HCT116 (cell line): Measurements from ENCODE around the gene SLC9A2. TPM values are rescaled to one million over a fixed set of nuclear protein-coding genes. Genes with fewer than 3 reads are reported as not detected.

ENCODE experiments used
- ATAC-seq: fragments of 200-7000 bp; cut with Tn5 transposase; 2 replicates; pipeline ENCODE4 v1.9.1; 2020; ENCODE audit warnings: mild to moderate bottlenecking, moderate library complexity
- BruUV-seq: library from RNA; stranded (reverse); fragments of 400-500 nt; replicated peaks from 2 replicates; lab custom pipeline; 2021; lab: Mats Ljungman, UMichigan
- CTCF ChIA-PET: fragments of 300-600 bp; sonication (Branson Sonifier 250); formaldehyde crosslinking; loops from one replicate; lab custom pipeline; 2021; ENCODE audit warnings: antibody characterized with exemption; lab: Charles Lee
- POLR2A ChIA-PET: fragments of 300-600, 350-600 bp; sonication (Branson Sonifier 250); formaldehyde crosslinking; loops from one replicate; lab custom pipeline; 2021; ENCODE audit warnings: antibody characterized with exemption; lab: Charles Lee
- RAD21 ChIA-PET, 2 experiments: fragments of 300-600 bp; sonication (Branson Sonifier 250); formaldehyde crosslinking; loops; one replicate each; lab custom pipeline; 2023; ENCODE audit warnings: low total read pairs in 2 of 2; ENCODE audit not compliant: uncharacterized antibody in 2 of 2, unreplicated experiment in 2 of 2, low non-redundant PET in 1 of 2; lab: Charles Lee
- DNase-seq: peaks from one replicate; pipeline ENCODE4 v3.0.0-alpha.2; 2010; ENCODE audit warnings: low read depth, low spot score
- H2AFZ ChIP-seq: fragments of 200-600 bp; shearing (Covaris generic), sonication (generic); 2 replicates; pipeline ENCODE4 v1.6.1; 2017; ENCODE audit warnings: low read depth, mixed run types, mixed read lengths, antibody characterized with exemption, low read length; ENCODE audit not compliant: poor library complexity, severe bottlenecking
- H3K27ac ChIP-seq: 2 replicates; pipeline ENCODE4 v1.5.1; 2012; ENCODE audit warnings: low read depth, low read length
- H3K27me3 ChIP-seq: fragments of 200-600 bp; sonication (generic); 2 replicates; pipeline ENCODE4 v1.6.1; 2016; ENCODE audit warnings: mixed run types, low read length, mixed read lengths; ENCODE audit not compliant: insufficient read depth
- H3K36me3 ChIP-seq, 2 experiments: fragments of 200-500 bp in 1 of 2; fragments of 200-600 bp in 1 of 2; sonication (Bioruptor generic) in 1 of 2; sonication (generic) in 1 of 2; 2 replicates each; pipeline versions ENCODE4 v1.5.1 to v1.6.1; 2014 to 2016; ENCODE audit warnings: low read length in 2 of 2, inconsistent platforms in 1 of 2, mixed read lengths in 1 of 2, mixed run types in 1 of 2; ENCODE audit not compliant: insufficient read depth in 2 of 2, control insufficient read depth in 1 of 2
- H3K4me1 ChIP-seq, 2 experiments: fragments of 200-600 bp in 1 of 2; sonication (generic) in 1 of 2; 2 replicates each; pipeline versions ENCODE4 v1.5.1 to v1.6.1; 2012 to 2017; ENCODE audit warnings: low read length in 2 of 2, inconsistent platforms in 1 of 2, mild to moderate bottlenecking in 1 of 2, mixed read lengths in 1 of 2, mixed run types in 1 of 2, moderate library complexity in 1 of 2; ENCODE audit not compliant: insufficient read depth in 2 of 2, control insufficient read depth in 1 of 2
- H3K4me2 ChIP-seq: fragments of 200-600 bp; sonication (generic); 2 replicates; pipeline ENCODE4 v1.6.1; 2017; ENCODE audit warnings: mixed run types, low read length, mixed read lengths
- H3K4me3 ChIP-seq, 2 experiments: fragments of 200-600 bp in 1 of 2; sonication (generic) in 1 of 2; replicated peaks in 1 of 2; 2 replicates each; pipeline ENCODE4 v1.5.1; 2011 to 2016; ENCODE audit warnings: low read length in 2 of 2, control low read depth in 1 of 2, low read depth in 1 of 2, mild to moderate bottlenecking in 1 of 2, mixed read lengths in 1 of 2, mixed run types in 1 of 2
- H3K79me2 ChIP-seq: fragments of 200-600 bp; sonication (generic); 2 replicates; pipeline ENCODE4 v1.6.1; 2017; ENCODE audit warnings: mild to moderate bottlenecking, mixed run types, low read length, moderate library complexity, mixed read lengths; ENCODE audit not compliant: insufficient read depth
- H3K9ac ChIP-seq: fragments of 200-600 bp; sonication (generic); 2 replicates; pipeline ENCODE4 v1.6.1; 2016; ENCODE audit warnings: low read length, mixed read lengths
- H3K9me2 ChIP-seq: fragments of 200-600 bp; sonication (generic), shearing (Covaris generic); 2 replicates; pipeline ENCODE4 v1.6.1; 2017; ENCODE audit warnings: mixed run types, mild to moderate bottlenecking, moderate library complexity; ENCODE audit not compliant: insufficient read depth
- H3K9me3 ChIP-seq, 2 experiments: fragments of 200-500 bp in 1 of 2; fragments of 200-600 bp in 1 of 2; sonication (Bioruptor generic) in 1 of 2; sonication (generic) in 1 of 2; 2 replicates each; pipeline ENCODE4 v1.6.1; 2014 to 2017; ENCODE audit warnings: low read length in 2 of 2, mixed read lengths in 2 of 2, inconsistent platforms in 1 of 2, low read depth in 1 of 2, mild to moderate bottlenecking in 1 of 2, mixed run types in 1 of 2, moderate library complexity in 1 of 2; ENCODE audit not compliant: control insufficient read depth in 1 of 2, insufficient read depth in 1 of 2
- H4K20me1 ChIP-seq: fragments of 200-600 bp; sonication (generic), shearing (Covaris generic); 2 replicates; pipeline ENCODE4 v1.6.1; 2017; ENCODE audit warnings: mixed run types, mild to moderate bottlenecking, moderate library complexity; ENCODE audit not compliant: insufficient read depth
- CBX3 ChIP-seq: IDR thresholded peaks from 2 replicates; pipeline ENCODE4 v1.6.1; 2012; ENCODE audit warnings: low read depth
- CEBPB ChIP-seq: IDR thresholded peaks from 2 replicates; pipeline ENCODE4 v1.6.1; 2012; ENCODE audit warnings: low read depth
- EGR1 ChIP-seq: IDR thresholded peaks from 2 replicates; pipeline ENCODE4 v1.6.1; 2012; ENCODE audit warnings: low read depth
- EZH2 ChIP-seq: fragments of 200-600 bp; sonication (generic); IDR thresholded peaks from 2 replicates; pipeline ENCODE4 v1.6.1; 2017; ENCODE audit warnings: antibody characterized with exemption, mixed run types
- POLR2AphosphoS5 ChIP-seq: IDR thresholded peaks from 2 replicates; pipeline ENCODE4 v1.6.1; 2011; ENCODE audit warnings: mild to moderate bottlenecking, low read depth, low read length, moderate library complexity
- RAD21 ChIP-seq: IDR thresholded peaks from 2 replicates; pipeline ENCODE4 v1.6.1; 2012; ENCODE audit warnings: low read depth, mild to moderate bottlenecking
- SIN3A ChIP-seq: IDR thresholded peaks from 2 replicates; pipeline ENCODE4 v1.6.1; 2012; ENCODE audit warnings: low read depth
- ZNF274 ChIP-seq: fragments of 200-500 bp; sonication (Bioruptor generic); IDR thresholded peaks from 2 replicates; pipeline ENCODE4 v1.6.1; 2014; ENCODE audit warnings: mild to moderate bottlenecking, low read depth, low read length, inconsistent platforms
- intact Hi-C: fragments of 100-400 bp; cut with micrococcal nuclease; formaldehyde crosslinking; loops from 2 replicates; pipeline ENCODE4 v1.10.0; 2022
- total RNA-seq: library from RNA; stranded (reverse); gene quantifications from one replicate; pipeline ENCODE4 v1.2.1, GENCODE V29; 2021; ENCODE audit not compliant: unreplicated experiment
- TF ChIP-seq, protein P1 (sequence below): IDR thresholded peaks from 2 replicates; pipeline ENCODE4 v1.6.1; 2012
- TF ChIP-seq, protein P2 (sequence below), 3 experiments: fragments of 200-600 bp in 1 of 3; sonication (generic) in 1 of 3; IDR thresholded peaks in 2 of 3; conservative IDR thresholded peaks in 1 of 3; 2 replicates each; pipeline ENCODE4 v1.5.1; 2012 to 2017; ENCODE audit warnings: low read depth in 2 of 3, low read length in 2 of 3, antibody characterized with exemption in 1 of 3, borderline replicate concordance in 1 of 3, control low read depth in 1 of 3, mild to moderate bottlenecking in 1 of 3, mixed read lengths in 1 of 3, mixed run types in 1 of 3, moderate library complexity in 1 of 3; ENCODE audit not compliant: insufficient read depth in 1 of 3
- TF ChIP-seq, protein P3 (sequence below): IDR thresholded peaks from 2 replicates; pipeline ENCODE4 v1.6.1; 2011; ENCODE audit warnings: mild to moderate bottlenecking, low read length, moderate library complexity; ENCODE audit not compliant: insufficient replicate concordance; ENCODE audit errors: extremely low read depth

SLC9A2 gene
- total RNA-seq, 1 experiment from 2014 or later = 1.4 TPM

DNA sequence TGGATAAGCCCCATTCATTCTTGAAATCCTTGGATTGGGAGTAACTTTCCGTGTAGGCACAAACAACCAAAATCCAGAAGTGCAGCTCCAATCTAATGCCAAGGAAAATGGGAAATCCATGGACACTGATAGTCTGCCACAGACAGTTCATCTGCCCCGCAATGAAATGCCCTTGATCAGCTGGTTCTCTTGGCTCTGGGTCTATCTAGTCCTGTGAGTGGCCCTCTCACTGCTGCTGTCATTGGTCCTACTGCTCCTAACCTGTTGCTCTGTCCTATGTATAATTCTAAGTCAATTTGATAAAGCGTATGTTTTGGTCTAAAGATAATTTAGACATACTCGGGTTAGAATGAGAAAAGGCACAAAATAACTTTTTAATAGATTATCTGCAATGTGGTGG lies 128.8 kb downstream of the SLC9A2 start:
- TF ChIP-seq RAD21 (no peak), EZH2 (no peak), CBX3 (no peak), EGR1 (no peak), SIN3A (no peak), POLR2AphosphoS5 (no peak), ZNF274 (no peak), CEBPB (no peak)
- TF ChIP-seq, protein P1, sequence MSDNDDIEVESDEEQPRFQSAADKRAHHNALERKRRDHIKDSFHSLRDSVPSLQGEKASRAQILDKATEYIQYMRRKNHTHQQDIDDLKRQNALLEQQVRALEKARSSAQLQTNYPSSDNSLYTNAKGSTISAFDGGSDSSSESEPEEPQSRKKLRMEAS = no peak
- TF ChIP-seq, protein P2, sequence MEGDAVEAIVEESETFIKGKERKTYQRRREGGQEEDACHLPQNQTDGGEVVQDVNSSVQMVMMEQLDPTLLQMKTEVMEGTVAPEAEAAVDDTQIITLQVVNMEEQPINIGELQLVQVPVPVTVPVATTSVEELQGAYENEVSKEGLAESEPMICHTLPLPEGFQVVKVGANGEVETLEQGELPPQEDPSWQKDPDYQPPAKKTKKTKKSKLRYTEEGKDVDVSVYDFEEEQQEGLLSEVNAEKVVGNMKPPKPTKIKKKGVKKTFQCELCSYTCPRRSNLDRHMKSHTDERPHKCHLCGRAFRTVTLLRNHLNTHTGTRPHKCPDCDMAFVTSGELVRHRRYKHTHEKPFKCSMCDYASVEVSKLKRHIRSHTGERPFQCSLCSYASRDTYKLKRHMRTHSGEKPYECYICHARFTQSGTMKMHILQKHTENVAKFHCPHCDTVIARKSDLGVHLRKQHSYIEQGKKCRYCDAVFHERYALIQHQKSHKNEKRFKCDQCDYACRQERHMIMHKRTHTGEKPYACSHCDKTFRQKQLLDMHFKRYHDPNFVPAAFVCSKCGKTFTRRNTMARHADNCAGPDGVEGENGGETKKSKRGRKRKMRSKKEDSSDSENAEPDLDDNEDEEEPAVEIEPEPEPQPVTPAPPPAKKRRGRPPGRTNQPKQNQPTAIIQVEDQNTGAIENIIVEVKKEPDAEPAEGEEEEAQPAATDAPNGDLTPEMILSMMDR (IDR thresholded peaks at IDR 0.05 in 2 of 3, conservative IDR thresholded peaks at IDR 0.05 in 1 of 3; ENCODE audit: borderline replicate concordance in 1 of 3, insufficient read depth in 1 of 3, low read depth in 2 of 3, low read length in 2 of 3) = no peak
- TF ChIP-seq, protein P3, sequence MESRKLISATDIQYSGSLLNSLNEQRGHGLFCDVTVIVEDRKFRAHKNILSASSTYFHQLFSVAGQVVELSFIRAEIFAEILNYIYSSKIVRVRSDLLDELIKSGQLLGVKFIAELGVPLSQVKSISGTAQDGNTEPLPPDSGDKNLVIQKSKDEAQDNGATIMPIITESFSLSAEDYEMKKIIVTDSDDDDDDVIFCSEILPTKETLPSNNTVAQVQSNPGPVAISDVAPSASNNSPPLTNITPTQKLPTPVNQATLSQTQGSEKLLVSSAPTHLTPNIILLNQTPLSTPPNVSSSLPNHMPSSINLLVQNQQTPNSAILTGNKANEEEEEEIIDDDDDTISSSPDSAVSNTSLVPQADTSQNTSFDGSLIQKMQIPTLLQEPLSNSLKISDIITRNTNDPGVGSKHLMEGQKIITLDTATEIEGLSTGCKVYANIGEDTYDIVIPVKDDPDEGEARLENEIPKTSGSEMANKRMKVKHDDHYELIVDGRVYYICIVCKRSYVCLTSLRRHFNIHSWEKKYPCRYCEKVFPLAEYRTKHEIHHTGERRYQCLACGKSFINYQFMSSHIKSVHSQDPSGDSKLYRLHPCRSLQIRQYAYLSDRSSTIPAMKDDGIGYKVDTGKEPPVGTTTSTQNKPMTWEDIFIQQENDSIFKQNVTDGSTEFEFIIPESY = no peak
- TF ChIP-seq, all 23 proteins: peak for 0
- no peaks in the 10 kb centered on the region for H3K9me3 ChIP-seq
- H3K4me2 ChIP-seq = no peak overlapping the region
- no peak for ATAC-seq
- H2AFZ ChIP-seq = no peak overlapping the region
- no peak overlapping the region for H3K27ac ChIP-seq
- ChIA-PET POLR2A (no interaction called here), CTCF (no interaction called here), RAD21 (no interaction called here)
- no peaks in the 10 kb centered on the region for H3K9me2 ChIP-seq
- BruUV-seq = no TSS peak
- no peak overlapping the region for H3K9ac ChIP-seq
- H3K4me1 ChIP-seq = no peaks in the 10 kb centered on the region
- DNase-seq = no peak
- H3K4me3 ChIP-seq = no peak overlapping the region
- H3K79me2 ChIP-seq = no peaks in the 10 kb centered on the region
- H4K20me1 ChIP-seq = no peaks in the 10 kb centered on the region
- intact Hi-C loops = no loop called here
- H3K27me3 ChIP-seq = no peaks in the 10 kb centered on the region
- no peaks in the 10 kb centered on the region for H3K36me3 ChIP-seq
